MM.1S (cell line): Measurements from ENCODE around the gene KRTAP27-1.

Experiments used
- DNase-seq: peaks from one replicate; pipeline ENCODE4 v3.0.0-alpha.2; 2015
- H2AFZ ChIP-seq: fragments of 300-600 bp; sonication (generic); 2 replicates; pipeline ENCODE4 v1.6.0; 2016; ENCODE audit warnings: antibody characterized with exemption, low read length
- H3F3A ChIP-seq: fragments of 300-600 bp; sonication (generic); 2 replicates; pipeline ENCODE4 v1.6.1; 2016; ENCODE audit warnings: mild to moderate bottlenecking, antibody characterized with exemption, low read length, moderate library complexity, mixed read lengths; ENCODE audit not compliant: insufficient read depth
- H3K27ac ChIP-seq: fragments of 300-600 bp; sonication (generic); 2 replicates; pipeline ENCODE4 v1.5.1; 2016; ENCODE audit warnings: mild to moderate bottlenecking, low read length
- H3K27me3 ChIP-seq: fragments of 300-600 bp; sonication (generic); replicated peaks from 2 replicates; pipeline ENCODE4 v1.6.0; 2016; ENCODE audit warnings: low read length; ENCODE audit not compliant: insufficient read depth
- H3K36me3 ChIP-seq: fragments of 300-600 bp; sonication (generic); replicated peaks from 2 replicates; pipeline ENCODE4 v1.6.1; 2016; ENCODE audit warnings: mild to moderate bottlenecking, low read length, mixed read lengths; ENCODE audit not compliant: insufficient read depth
- H3K4me1 ChIP-seq: fragments of 300-600 bp; sonication (generic); 2 replicates; pipeline ENCODE4 v1.6.1; 2016; ENCODE audit warnings: low read length, mixed read lengths
- H3K4me2 ChIP-seq: fragments of 300-600 bp; sonication (generic); 2 replicates; pipeline ENCODE4 v1.6.0; 2016; ENCODE audit warnings: low read depth, low read length
- H3K4me3 ChIP-seq: fragments of 300-600 bp; sonication (generic); 2 replicates; pipeline ENCODE4 v1.5.1; 2016; ENCODE audit warnings: low read length, mixed read lengths
- H3K79me2 ChIP-seq: fragments of 300-600 bp; sonication (generic); 2 replicates; pipeline ENCODE4 v1.6.1; 2016; ENCODE audit warnings: mixed run types, low read length, mixed read lengths
- H3K9ac ChIP-seq: fragments of 300-600 bp; sonication (generic); 2 replicates; pipeline ENCODE4 v1.6.1; 2016; ENCODE audit warnings: low read length, mixed read lengths
- H3K9me2 ChIP-seq: fragments of 300-600 bp; sonication (generic); replicated peaks from 2 replicates; pipeline ENCODE4 v1.6.1; 2016; ENCODE audit warnings: mild to moderate bottlenecking, low read length, mixed read lengths; ENCODE audit not compliant: insufficient read depth
- H3K9me3 ChIP-seq: fragments of 300-600 bp; sonication (generic); replicated peaks from 2 replicates; pipeline ENCODE4 v1.6.1; 2016; ENCODE audit warnings: mild to moderate bottlenecking, low read length, mixed read lengths; ENCODE audit not compliant: insufficient read depth
- H4K20me1 ChIP-seq: fragments of 300-600 bp; sonication (generic); 2 replicates; pipeline ENCODE4 v1.6.1; 2016; ENCODE audit warnings: mild to moderate bottlenecking, low read length, moderate library complexity, mixed read lengths; ENCODE audit not compliant: insufficient read depth
- CTCF ChIP-seq: fragments of 300-600 bp; sonication (generic); IDR thresholded peaks from 2 replicates; pipeline ENCODE4 v1.5.1; 2016; ENCODE audit warnings: antibody characterized with exemption, low read length, mixed read lengths
- EZH2 ChIP-seq: fragments of 300-600 bp; sonication (generic); optimal IDR thresholded peaks from 2 replicates; pipeline ENCODE3; 2017; ENCODE audit warnings: low read depth, mild to moderate bottlenecking, antibody characterized with exemption, low read length, mixed read lengths
- EZH2phosphoT487 ChIP-seq: fragments of 300-600 bp; sonication (generic); IDR thresholded peaks from 2 replicates; pipeline ENCODE4 v1.6.1; 2018; ENCODE audit warnings: antibody characterized with exemption, low read length

The KRTAP27-1 gene

GRCh38 chr21:30355906-30356305 lies 18.4 kb upstream of the KRTAP27-1 start:
- no peaks in the 10 kb centered on the region for H3K79me2 ChIP-seq
- H2AFZ ChIP-seq, result no peak overlapping the region
- no peak for DNase-seq
- H3K9me2 ChIP-seq, result no peaks in the 10 kb centered on the region
- H3K36me3 ChIP-seq, result no peaks in the 10 kb centered on the region
- no peaks in the 10 kb centered on the region for H3K4me1 ChIP-seq
- H3K4me3 ChIP-seq, result no peak overlapping the region
- H3K9ac ChIP-seq, result no peak overlapping the region
- TF ChIP-seq EZH2 (no peak), CTCF (no peak), EZH2phosphoT487 (no peak)
- no peak overlapping the region for H3K27ac ChIP-seq
- no peaks in the 10 kb centered on the region for H3F3A ChIP-seq
- no peaks in the 10 kb centered on the region for H3K9me3 ChIP-seq
- no peaks in the 10 kb centered on the region for H4K20me1 ChIP-seq
- no peak overlapping the region for H3K4me2 ChIP-seq
- no peaks in the 10 kb centered on the region for H3K27me3 ChIP-seq

GRCh38 chr21:30354308-30355005 lies 17.0 kb upstream of the KRTAP27-1 start:
- Histone ChIP-seq H3F3A (no peaks in the 10 kb centered on the region), H4K20me1 (no peaks in the 10 kb centered on the region), H3K4me1 (no peaks in the 10 kb centered on the region), H3K27me3 (no peaks in the 10 kb centered on the region), H3K36me3 (no peaks in the 10 kb centered on the region), H3K9me2 (no peaks in the 10 kb centered on the region), H3K9me3 (no peaks in the 10 kb centered on the region), H3K79me2 (no peaks in the 10 kb centered on the region), H3K4me2 (no peak overlapping the region), H3K27ac (no peak overlapping the region), H3K4me3 (no peak overlapping the region), H3K9ac (no peak overlapping the region), H2AFZ (no peak overlapping the region)
- no peak for TF ChIP-seq CTCF
- TF ChIP-seq EZH2phosphoT487, result no peak
- no peak for TF ChIP-seq EZH2
- no peak for DNase-seq

- H3F3A ChIP-seq, result no peaks in the 10 kb centered on the region
- H3K4me3 ChIP-seq, result no peak overlapping the region
- H3K4me2 ChIP-seq, result no peak overlapping the region
- DNase-seq, result no peak
- no peaks in the 10 kb centered on the region for H3K36me3 ChIP-seq
- H2AFZ ChIP-seq, result no peak overlapping the region
- no peak overlapping the region for H3K27ac ChIP-seq
- H3K27me3 ChIP-seq, result no peaks in the 10 kb centered on the region
- H3K9me2 ChIP-seq, result no peaks in the 10 kb centered on the region
- H4K20me1 ChIP-seq, result no peaks in the 10 kb centered on the region
- TF ChIP-seq CTCF, result no peak
- no peak for TF ChIP-seq EZH2
- TF ChIP-seq EZH2phosphoT487, result no peak
- H3K9ac ChIP-seq, result no peak overlapping the region
- no peaks in the 10 kb centered on the region for H3K79me2 ChIP-seq
- H3K9me3 ChIP-seq, result no peaks in the 10 kb centered on the region
- H3K4me1 ChIP-seq, result no peaks in the 10 kb centered on the region
These were observed 14.0 kb upstream of the KRTAP27-1 start for GRCh38 chr21:30351534-30351933.
